ENCODE results near the gene KNCN.

The KNCN gene

DNA sequence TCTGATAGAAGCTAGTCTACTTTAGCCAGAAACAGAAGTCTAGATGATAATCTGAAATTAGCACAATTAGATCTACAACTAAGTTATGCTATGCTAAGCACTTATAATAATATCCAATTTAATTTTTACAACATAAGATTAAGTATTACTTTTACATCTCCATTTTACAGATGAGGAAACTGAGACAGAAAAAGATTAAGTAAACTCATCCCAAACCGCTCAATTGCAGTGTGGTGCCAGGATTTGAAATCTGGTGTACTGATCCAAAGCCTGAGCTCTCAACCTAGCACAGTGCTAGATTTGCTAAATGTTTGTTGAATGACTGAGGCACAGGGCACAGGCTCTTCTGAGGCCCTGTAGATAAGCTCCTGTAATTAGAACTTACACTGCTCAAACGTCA, 13.8 kb downstream of the KNCN start:
- FAIRE-seq (no peak), DNase-seq (ENCODE audit: insufficient read length) (no peak)
- no peak for TF ChIP-seq POLR2AphosphoS5 (IDR thresholded peaks at IDR 0.05; ENCODE audit: low read depth, low read length)
- TF ChIP-seq TAF1 (IDR thresholded peaks at IDR 0.05; ENCODE audit: borderline replicate concordance, low read depth, low read length) = no peak
- no peak for TF ChIP-seq POLR2A (IDR thresholded peaks at IDR 0.05; ENCODE audit: low read depth, low read length)

DNA sequence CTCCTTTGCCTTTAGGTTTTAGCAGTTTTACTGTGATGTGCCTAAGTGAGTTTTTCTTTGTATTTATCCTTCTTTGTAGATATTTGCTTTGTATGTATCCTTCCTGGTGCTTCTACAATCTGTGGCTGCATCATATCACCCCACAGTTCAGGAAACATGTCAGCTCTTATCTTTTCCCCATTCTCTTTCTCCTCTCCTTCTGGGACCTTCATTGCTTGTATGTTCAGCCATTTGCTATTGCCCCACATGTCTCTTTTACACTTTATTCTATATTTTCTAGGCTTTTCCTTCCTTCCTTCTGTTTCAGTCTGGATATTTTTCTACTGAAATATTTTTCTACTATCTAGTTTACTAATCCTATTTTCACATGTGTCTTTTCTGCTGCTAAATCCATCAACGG, 14.9 kb downstream of the KNCN start:
- DNase-seq (ENCODE audit: insufficient read length) (no peak), FAIRE-seq (no peak)
- TF ChIP-seq TAF1 (IDR thresholded peaks at IDR 0.05; ENCODE audit: borderline replicate concordance, low read depth, low read length) (no peak), POLR2AphosphoS5 (IDR thresholded peaks at IDR 0.05; ENCODE audit: low read depth, low read length) (no peak), POLR2A (IDR thresholded peaks at IDR 0.05; ENCODE audit: low read depth, low read length) (no peak)

DNA sequence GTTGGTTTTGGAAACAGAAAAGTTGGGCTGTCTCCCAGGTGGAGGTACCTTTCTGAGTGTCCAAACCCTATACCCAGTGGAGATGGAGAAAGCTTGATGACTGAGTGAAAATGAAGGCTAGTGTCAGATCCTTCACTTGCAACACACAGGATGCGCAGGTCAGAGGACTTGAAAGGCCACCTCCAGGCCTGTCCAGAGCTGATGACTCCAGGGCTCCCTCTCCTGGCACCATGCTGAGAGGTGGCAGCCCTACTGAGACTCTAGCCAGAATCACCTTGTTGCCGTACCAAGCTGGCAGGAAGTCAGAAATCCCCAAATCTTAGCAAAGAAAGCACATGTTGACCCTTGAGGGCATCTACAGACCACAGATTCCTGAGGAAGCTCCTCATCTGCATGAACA, 16.4 kb downstream of the KNCN start:
- TF ChIP-seq TAF1 (IDR thresholded peaks at IDR 0.05; ENCODE audit: borderline replicate concordance, low read depth, low read length) = no peak
- TF ChIP-seq POLR2AphosphoS5 (IDR thresholded peaks at IDR 0.05; ENCODE audit: low read depth, low read length) = no peak
- no peak for TF ChIP-seq POLR2A (IDR thresholded peaks at IDR 0.05; ENCODE audit: low read depth, low read length)
- FAIRE-seq (no peak), DNase-seq (ENCODE audit: insufficient read length) (no peak)

DNA sequence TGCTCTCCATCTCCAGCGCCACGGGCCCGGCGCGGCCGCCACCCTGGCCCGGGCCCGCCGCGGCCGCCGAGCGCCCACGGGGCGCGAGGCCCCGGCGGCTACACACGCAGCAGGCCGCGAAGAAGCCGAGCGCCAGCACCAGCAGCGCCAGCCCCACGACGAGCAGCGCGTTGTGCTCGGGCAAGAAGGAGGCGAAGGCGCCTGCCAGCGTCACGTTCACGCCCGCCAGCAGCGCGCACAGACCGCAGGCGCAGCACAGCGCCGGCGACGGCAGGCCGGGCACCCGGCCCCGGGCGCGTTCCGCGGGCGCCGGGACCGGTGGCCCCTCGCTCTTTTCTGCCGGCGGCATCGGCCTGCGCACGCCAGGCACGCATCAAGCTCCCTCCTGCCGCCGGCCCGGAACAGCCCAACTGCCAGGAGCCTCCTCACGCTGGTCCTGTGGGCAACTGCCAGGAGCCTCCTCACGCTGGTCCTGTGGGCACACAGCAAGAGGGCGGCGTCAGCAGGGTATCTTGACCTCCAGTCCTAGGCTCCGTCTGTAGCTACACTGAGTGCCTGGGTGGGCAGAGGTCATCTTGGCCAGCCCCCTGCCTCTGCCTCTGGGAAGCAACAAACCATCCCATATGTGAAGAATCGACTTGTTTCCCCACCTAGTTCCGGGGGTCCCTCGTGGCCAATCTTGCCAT, 18.1 kb downstream of the KNCN start:
- TF ChIP-seq POLR2AphosphoS5 (IDR thresholded peaks at IDR 0.05; ENCODE audit: low read depth, low read length) (no peak), TAF1 (IDR thresholded peaks at IDR 0.05; ENCODE audit: borderline replicate concordance, low read depth, low read length) (no peak), POLR2A (IDR thresholded peaks at IDR 0.05; ENCODE audit: low read depth, low read length) (no peak)
- DNase-seq (ENCODE audit: insufficient read length) = no peak
- FAIRE-seq = no peak

DNA sequence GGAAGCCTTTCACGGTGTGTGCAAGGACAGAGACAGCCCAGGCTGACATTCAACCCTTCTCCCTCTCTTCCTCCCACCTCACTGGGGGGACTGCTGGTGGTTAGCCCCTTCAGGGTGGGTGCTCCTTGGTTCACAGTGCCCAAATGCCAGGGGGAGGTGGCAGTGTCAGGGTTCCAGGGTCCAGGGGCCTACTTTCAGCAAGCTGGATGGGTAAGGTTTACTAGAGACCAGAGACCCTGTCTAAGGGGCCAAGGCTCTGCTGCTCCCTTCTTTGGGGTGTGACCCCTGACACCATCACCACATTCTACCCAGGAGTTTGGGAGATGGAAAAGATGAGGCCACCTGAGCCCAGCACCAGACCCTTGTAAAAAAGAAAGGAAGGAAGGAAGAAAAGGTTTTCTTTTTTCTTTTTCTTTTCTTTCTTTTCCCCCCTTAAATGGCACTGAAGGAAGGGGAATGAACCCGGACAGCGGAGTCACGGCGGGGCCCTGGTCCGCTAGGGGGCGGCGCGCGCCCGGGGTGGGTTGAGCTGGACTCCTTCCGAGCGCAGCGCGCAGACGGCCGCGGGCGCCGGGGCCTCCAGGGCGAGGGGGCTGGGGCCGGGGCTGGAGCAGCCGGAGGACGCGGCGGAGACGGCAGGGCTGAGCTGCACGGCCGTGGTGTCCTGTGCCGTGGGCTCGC, 18.8 kb downstream of the KNCN start:
- TF ChIP-seq TAF1 (IDR thresholded peaks at IDR 0.05; ENCODE audit: borderline replicate concordance, low read depth, low read length) = no peak
- TF ChIP-seq POLR2A (IDR thresholded peaks at IDR 0.05; ENCODE audit: low read depth, low read length) = no peak
- TF ChIP-seq POLR2AphosphoS5 (IDR thresholded peaks at IDR 0.05; ENCODE audit: low read depth, low read length) = no peak
- DNase-seq (ENCODE audit: insufficient read length) (peak; percentile 76), FAIRE-seq (no peak)

DNA sequence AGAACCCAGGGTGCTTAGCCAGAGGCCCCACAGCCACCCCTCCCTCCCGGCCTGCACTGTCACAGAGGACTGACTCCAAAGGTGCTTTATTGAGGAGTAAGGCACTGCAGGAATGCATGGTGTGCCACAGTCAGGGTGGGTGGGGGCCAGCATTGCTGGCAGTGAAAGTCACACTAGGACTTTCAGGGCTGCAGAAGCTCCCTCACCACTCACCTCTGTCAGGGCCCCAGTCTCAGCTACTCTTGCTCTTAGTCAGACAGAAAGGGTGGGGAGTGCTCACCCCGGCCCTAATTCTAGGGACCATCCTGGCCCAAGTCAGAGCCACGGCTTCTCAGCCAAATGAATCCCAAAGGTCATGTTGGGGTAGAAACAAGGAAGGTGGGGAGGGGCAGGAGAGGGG, 19.4 kb downstream of the KNCN start:
- DNase-seq (ENCODE audit: insufficient read length) = no peak
- no peak for FAIRE-seq
- TF ChIP-seq TAF1 (IDR thresholded peaks at IDR 0.05; ENCODE audit: borderline replicate concordance, low read depth, low read length) = no peak
- TF ChIP-seq POLR2AphosphoS5 (IDR thresholded peaks at IDR 0.05; ENCODE audit: low read depth, low read length) = no peak
- no peak for TF ChIP-seq POLR2A (IDR thresholded peaks at IDR 0.05; ENCODE audit: low read depth, low read length)

DNA sequence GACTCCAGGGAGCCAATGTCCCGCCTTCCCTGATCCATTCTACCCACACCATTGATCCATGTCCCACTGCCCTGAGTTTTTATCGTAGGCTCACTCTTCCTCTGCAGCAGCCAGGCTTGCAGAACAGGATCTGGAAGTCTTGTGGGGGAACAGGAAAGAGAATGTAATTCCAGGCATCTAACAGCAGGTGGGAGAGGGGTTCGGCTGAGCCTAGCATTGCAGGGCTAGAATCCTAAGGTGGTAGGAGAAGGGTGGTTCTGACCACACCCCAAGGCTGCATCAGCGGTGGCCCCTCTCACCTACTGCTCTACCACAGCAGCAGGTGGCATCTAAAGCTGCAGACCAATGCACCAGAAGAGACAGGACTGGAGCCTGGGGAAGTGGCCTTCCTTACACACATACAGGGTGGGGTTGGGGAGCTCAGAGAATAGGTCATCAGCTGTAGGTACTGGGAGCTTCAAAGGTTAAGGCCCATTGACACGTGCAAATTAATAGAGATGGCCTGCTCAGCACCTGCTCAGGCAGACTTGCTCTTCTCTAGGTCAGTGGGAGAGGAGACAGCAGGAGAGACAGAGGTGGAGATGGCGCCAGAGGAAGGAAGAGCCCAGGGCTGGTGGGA, 20.5 kb downstream of the KNCN start:
- DNase-seq (ENCODE audit: insufficient read length) = no peak

DNA sequence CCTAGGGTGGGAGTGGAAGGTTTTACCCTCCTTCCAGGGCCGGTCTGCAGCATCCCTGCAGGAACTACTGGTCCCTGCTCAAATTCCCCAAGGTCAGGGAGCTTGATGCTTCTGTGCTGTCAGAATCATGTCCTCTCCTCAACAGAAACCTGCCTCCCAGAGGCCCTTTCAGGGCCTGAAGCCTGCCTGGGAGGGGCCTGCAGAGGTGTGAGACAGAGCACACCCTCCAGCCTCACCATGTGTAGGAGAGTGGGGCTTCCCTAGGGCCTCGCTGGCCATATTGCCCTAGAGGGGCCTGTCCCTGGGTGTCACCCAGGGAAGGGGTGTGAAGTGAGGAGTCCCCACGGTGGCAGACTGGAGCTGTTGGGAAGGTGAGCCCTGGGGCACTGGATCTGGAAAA, 21.1 kb downstream of the KNCN start:
- FAIRE-seq (no peak), DNase-seq (ENCODE audit: insufficient read length) (no peak)
- TF ChIP-seq POLR2A (IDR thresholded peaks at IDR 0.05; ENCODE audit: low read depth, low read length) (no peak), POLR2AphosphoS5 (IDR thresholded peaks at IDR 0.05; ENCODE audit: low read depth, low read length) (no peak), TAF1 (IDR thresholded peaks at IDR 0.05; ENCODE audit: borderline replicate concordance, low read depth, low read length) (no peak)

More for the DNA sequence above, 20.5 kb downstream of the KNCN start:
- no peak for FAIRE-seq
- TF ChIP-seq POLR2A (IDR thresholded peaks at IDR 0.05; ENCODE audit: low read depth, low read length) = no peak
- TF ChIP-seq TAF1 (IDR thresholded peaks at IDR 0.05; ENCODE audit: borderline replicate concordance, low read depth, low read length) = no peak

DNA sequence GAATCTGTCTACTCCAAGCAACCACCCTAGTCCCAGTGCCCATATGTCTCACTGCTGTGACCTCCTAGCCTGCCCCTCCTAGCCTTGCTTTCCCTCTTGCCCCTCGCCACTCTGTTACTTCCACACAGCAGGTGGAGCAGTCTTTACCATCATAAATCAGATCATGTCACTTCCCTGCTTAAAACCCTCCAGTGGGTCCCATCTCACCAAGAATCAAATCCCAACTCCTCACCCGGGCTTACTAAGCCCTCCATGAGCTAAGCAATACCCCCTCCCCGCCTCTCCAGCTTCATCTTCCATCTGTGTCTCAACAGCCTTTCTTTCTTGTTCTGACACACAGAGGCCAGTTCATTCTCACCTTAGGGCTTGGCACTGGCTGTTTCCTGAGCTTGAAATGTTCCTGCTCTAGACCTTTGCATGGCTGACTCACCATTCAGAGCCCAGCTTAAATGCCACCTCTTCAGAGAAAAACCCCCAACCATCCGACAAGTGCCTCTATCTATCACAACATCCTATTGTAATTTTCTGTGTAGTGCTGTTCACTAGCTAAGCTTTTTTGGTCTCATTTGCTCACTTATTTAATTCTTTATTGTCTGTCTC, 22.3 kb downstream of the KNCN start:
- TF ChIP-seq POLR2AphosphoS5 (IDR thresholded peaks at IDR 0.05; ENCODE audit: low read depth, low read length) (no peak), TAF1 (IDR thresholded peaks at IDR 0.05; ENCODE audit: borderline replicate concordance, low read depth, low read length) (no peak), POLR2A (IDR thresholded peaks at IDR 0.05; ENCODE audit: low read depth, low read length) (no peak)
- no peak for FAIRE-seq
- DNase-seq (ENCODE audit: insufficient read length) = no peak

DNA sequence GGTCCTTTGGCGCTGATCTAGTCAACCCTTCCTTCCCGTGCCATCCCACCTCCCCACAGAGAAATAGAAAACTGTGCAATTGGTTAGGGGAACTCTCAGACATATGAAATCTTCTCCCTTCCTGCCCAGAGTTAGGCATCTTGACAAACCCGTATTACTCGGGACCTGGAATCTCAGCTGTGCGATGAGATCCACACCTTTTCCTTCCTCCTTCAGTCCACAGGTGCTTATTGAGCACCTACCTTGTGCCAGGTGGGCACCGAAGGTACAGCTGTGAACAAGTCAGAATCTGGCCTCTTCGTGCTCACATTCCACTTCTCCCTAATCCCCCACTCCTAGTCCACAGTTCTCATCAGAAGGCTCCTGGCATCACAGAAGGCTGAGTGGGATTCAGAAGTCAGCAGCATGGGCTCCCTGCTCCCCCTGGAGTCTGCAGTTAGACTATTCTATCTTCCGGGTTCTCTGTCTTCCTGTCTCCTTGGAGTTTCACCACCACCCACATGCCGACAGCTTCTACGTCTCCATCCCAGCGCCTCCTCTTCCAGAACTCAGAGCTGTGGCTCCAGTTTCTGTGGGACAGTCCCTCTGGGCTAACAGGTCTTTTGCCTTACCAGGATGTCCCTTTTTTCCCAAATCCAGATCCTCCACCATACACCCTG, 23.0 kb downstream of the KNCN start:
- DNase-seq (ENCODE audit: insufficient read length) (no peak), FAIRE-seq (no peak)
- TF ChIP-seq TAF1 (IDR thresholded peaks at IDR 0.05; ENCODE audit: borderline replicate concordance, low read depth, low read length) (no peak), POLR2AphosphoS5 (IDR thresholded peaks at IDR 0.05; ENCODE audit: low read depth, low read length) (no peak), POLR2A (IDR thresholded peaks at IDR 0.05; ENCODE audit: low read depth, low read length) (no peak)

All from GM12892 (cell line).